ENCODE results near the gene MECP2.

The MECP2 gene

DNA sequence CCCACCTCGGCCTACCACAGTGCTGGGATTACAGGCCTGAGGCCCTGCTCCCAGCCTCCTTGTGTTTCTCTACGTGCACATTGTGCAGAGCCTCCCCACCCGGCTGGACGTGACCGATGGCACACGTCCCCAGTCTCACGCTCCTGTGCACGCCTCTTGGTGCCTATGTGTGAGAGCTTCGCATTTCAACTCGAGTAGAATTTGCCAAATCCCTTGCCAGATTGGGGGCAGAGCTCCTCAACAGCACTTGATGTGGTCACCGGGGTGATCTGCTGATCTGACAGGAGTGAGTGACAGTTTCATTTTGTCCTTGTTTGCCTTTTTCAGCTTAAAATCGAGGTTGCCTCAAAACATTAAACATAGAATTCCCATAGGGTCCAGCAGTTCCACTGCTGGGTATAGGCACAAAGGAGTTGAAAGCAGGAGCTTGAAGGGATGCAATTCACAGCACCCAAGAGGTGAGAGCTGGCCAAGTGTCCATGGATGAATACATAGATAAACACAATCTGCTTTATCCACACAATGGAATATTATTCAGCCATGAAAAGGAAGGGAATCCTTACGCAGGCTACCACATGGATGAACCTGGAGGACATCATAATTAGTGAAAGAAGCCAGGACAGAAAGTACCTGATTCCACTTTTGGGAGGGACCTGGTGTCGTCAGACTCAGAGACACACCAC is 107.4 kb downstream of the MECP2 start:
- no peaks in the 10 kb centered on the region for H3K36me3 ChIP-seq (ENCODE audit: control insufficient read depth in 1 of 2, insufficient read depth in 2 of 2, low read length in 2 of 2)
- no peak overlapping the region for H3K4ac ChIP-seq (ENCODE audit: low read depth, low read length)
- H3K4me3 ChIP-seq (ENCODE audit: low read depth, low read length): no peak overlapping the region
- no peak overlapping the region for H2AK5ac ChIP-seq (ENCODE audit: low read length)
- no peaks in the 10 kb centered on the region for H3K79me1 ChIP-seq (ENCODE audit: low read length)
- no peak for DNase-seq
- no peak overlapping the region for H4K8ac ChIP-seq (ENCODE audit: low read depth, low read length)
- H3K27me3 ChIP-seq (ENCODE audit: insufficient read depth, low read length): no peaks in the 10 kb centered on the region
- no peak overlapping the region for H4K12ac ChIP-seq (ENCODE audit: low read depth, low read length)
- no peak overlapping the region for H2BK12ac ChIP-seq (ENCODE audit: low read length)
- no peaks in the 10 kb centered on the region for H3K4me1 ChIP-seq (ENCODE audit: control insufficient read depth in 1 of 2, insufficient read depth in 2 of 2, low read length in 2 of 2)
- no peak overlapping the region for H2AFZ ChIP-seq (ENCODE audit: insufficient read depth, low read length, poor library complexity)
- WGBS (ENCODE audit: extremely low coverage, insufficient coverage, insufficient read length): no CpG with 5 or more reads among the region's 14 CpGs
- no peaks in the 10 kb centered on the region for H3K9me3 ChIP-seq (ENCODE audit: insufficient read depth, low read depth, low read length)
- H3K14ac ChIP-seq (ENCODE audit: low read length): no peak overlapping the region
- no peak overlapping the region for H2BK120ac ChIP-seq (ENCODE audit: insufficient read depth, low read length, poor library complexity)
- H2BK5ac ChIP-seq (ENCODE audit: low read depth, low read length, poor library complexity): no peak overlapping the region
- H4K91ac ChIP-seq (ENCODE audit: low read depth, low read length): no peak overlapping the region
- no peak overlapping the region for H3K23ac ChIP-seq (ENCODE audit: low read length)
- no peak overlapping the region for H3K9ac ChIP-seq (ENCODE audit: low read length)
- no peak overlapping the region for H3K27ac ChIP-seq (ENCODE audit: low read depth, low read length)
- H3K4me2 ChIP-seq (ENCODE audit: low read length): no peak overlapping the region
- no peaks in the 10 kb centered on the region for H3K79me2 ChIP-seq (ENCODE audit: control insufficient read depth, insufficient read depth, low read length, poor library complexity)
- no peak overlapping the region for H3K18ac ChIP-seq (ENCODE audit: low read length)

DNA sequence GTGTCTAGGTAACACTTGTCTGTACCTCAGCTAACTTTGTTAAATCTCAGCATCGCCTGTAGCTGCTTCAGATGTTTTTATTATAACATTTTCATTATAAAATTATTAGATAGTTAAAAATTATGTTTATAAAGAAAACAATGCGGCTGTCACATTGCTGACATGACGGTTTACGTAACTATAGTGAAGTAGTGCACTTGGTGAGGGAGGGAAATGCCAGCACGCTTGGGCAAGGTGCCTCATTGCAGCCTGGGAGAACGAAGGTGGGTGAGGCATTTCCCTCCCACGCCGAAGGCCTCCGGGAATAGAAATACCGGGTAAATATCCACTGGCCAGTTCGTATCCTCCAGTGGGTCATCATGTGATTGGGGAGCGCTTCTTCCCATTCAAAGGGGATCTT is 109.0 kb downstream of the MECP2 start:
- Histone ChIP-seq H3K23ac (ENCODE audit: low read length) (no peak overlapping the region), H3K27ac (ENCODE audit: low read depth, low read length) (no peak overlapping the region), H2AK5ac (ENCODE audit: low read length) (no peak overlapping the region), H4K8ac (ENCODE audit: low read depth, low read length) (no peak overlapping the region), H3K14ac (ENCODE audit: low read length) (no peak overlapping the region), H2BK5ac (ENCODE audit: low read depth, low read length, poor library complexity) (no peak overlapping the region), H4K91ac (ENCODE audit: low read depth, low read length) (no peak overlapping the region), H3K9ac (ENCODE audit: low read length) (no peak overlapping the region), H3K9me3 (ENCODE audit: insufficient read depth, low read depth, low read length) (no peaks in the 10 kb centered on the region), H3K36me3 (ENCODE audit: control insufficient read depth in 1 of 2, insufficient read depth in 2 of 2, low read length in 2 of 2) (no peaks in the 10 kb centered on the region), H3K4me3 (ENCODE audit: low read depth, low read length) (no peak overlapping the region), H3K79me1 (ENCODE audit: low read length) (no peaks in the 10 kb centered on the region), H3K4me2 (ENCODE audit: low read length) (no peak overlapping the region), H2BK12ac (ENCODE audit: low read length) (no peak overlapping the region), H3K79me2 (ENCODE audit: control insufficient read depth, insufficient read depth, low read length, poor library complexity) (no peaks in the 10 kb centered on the region), H3K27me3 (ENCODE audit: insufficient read depth, low read length) (no peaks in the 10 kb centered on the region), H3K4me1 (ENCODE audit: control insufficient read depth in 1 of 2, insufficient read depth in 2 of 2, low read length in 2 of 2) (no peaks in the 10 kb centered on the region), H2BK120ac (ENCODE audit: insufficient read depth, low read length, poor library complexity) (no peak overlapping the region), H2AFZ (ENCODE audit: insufficient read depth, low read length, poor library complexity) (no peak overlapping the region), H3K18ac (ENCODE audit: low read length) (no peak overlapping the region), H4K12ac (ENCODE audit: low read depth, low read length) (no peak overlapping the region), H3K4ac (ENCODE audit: low read depth, low read length) (no peak overlapping the region)
- no CpG with 5 or more reads among the region's 12 CpGs for WGBS (ENCODE audit: extremely low coverage, insufficient coverage, insufficient read length)
- DNase-seq: no peak

DNA sequence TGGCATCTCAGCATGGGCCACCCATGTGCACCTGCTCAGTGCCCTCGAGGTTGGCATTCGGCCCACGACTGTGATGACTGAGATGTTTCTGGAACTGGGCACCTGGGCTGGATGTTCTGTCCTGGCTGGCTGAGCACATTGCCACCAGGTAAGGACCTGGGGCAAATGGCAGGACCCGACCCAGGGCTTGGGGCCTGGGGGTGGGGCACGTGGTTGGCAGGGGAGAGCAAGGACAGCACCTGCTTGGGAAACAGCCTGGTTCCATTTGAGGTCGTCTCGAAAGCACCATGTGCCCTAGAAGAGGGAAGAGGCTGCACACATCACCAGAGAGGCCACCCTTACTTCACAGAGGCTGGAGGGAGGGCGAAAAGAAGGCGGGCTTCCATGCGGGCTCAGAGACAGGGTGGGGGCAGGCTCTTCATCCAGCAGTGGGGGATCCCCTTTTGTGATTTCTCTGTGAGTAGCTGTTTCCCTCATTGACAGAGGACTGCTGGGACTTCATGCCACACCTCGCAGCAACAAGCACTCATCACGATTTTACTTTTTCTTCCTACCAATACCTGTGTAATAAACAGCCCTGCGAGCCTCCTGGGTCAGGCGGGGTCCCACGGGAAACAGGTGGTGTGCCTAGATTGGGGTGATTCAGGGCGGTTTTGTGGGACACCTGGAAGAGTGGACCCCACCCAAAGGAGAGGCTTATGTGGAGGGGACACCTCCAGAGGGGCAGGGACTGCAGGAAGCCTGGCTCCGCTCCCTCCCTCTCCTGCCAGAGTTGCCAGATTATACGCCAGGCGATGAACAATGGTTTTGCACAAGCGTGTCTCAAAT is 113.0 kb downstream of the MECP2 start:
- Histone ChIP-seq H2AFZ (ENCODE audit: insufficient read depth, low read length, poor library complexity) (no peak overlapping the region), H3K14ac (ENCODE audit: low read length) (no peak overlapping the region), H3K27ac (ENCODE audit: low read depth, low read length) (no peak overlapping the region), H3K79me1 (ENCODE audit: low read length) (no peaks in the 10 kb centered on the region), H3K79me2 (ENCODE audit: control insufficient read depth, insufficient read depth, low read length, poor library complexity) (no peaks in the 10 kb centered on the region), H3K27me3 (ENCODE audit: insufficient read depth, low read length) (no peaks in the 10 kb centered on the region), H3K36me3 (ENCODE audit: control insufficient read depth in 1 of 2, insufficient read depth in 2 of 2, low read length in 2 of 2) (peaks cover 2 to 5% of the 10 kb centered on the region in 2 experiments), H3K23ac (ENCODE audit: low read length) (no peak overlapping the region), H3K9me3 (ENCODE audit: insufficient read depth, low read depth, low read length) (no peaks in the 10 kb centered on the region), H2BK5ac (ENCODE audit: low read depth, low read length, poor library complexity) (no peak overlapping the region), H3K4me1 (ENCODE audit: control insufficient read depth in 1 of 2, insufficient read depth in 2 of 2, low read length in 2 of 2) (no peaks in the 10 kb centered on the region), H4K8ac (ENCODE audit: low read depth, low read length) (no peak overlapping the region), H2AK5ac (ENCODE audit: low read length) (no peak overlapping the region), H4K12ac (ENCODE audit: low read depth, low read length) (no peak overlapping the region), H3K4ac (ENCODE audit: low read depth, low read length) (no peak overlapping the region), H3K4me3 (ENCODE audit: low read depth, low read length) (no peak overlapping the region), H3K18ac (ENCODE audit: low read length) (no peak overlapping the region), H2BK12ac (ENCODE audit: low read length) (no peak overlapping the region), H2BK120ac (ENCODE audit: insufficient read depth, low read length, poor library complexity) (no peak overlapping the region), H4K91ac (ENCODE audit: low read depth, low read length) (no peak overlapping the region), H3K4me2 (ENCODE audit: low read length) (no peak overlapping the region), H3K9ac (ENCODE audit: low read length) (no peak overlapping the region)
- DNase-seq: no peak
- no CpG with 5 or more reads among the region's 20 CpGs for WGBS (ENCODE audit: extremely low coverage, insufficient coverage, insufficient read length)

DNA sequence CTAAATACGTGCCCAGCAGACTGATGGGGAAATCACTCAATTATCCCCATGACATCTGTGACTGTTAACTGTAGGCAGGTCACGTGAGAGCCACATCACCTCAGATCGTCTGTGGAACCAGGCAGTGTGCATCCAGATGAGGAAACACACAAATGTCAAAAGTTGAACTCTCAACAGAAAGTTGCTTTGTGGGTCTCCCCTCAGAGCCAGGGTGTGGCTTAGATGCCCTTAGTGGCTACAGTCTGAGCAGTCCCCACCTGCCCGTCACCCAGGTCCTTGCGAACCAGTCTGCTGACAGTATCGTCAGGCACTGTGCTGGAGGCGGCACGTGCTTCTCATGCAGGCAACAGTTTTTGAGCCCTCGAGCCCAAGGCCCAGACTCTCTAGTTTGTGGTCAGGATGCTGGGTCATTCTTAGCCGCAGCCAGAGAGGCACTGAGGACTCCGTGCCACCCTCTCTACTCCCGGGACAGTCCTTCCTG is 114.2 kb downstream of the MECP2 start:
- no peaks in the 10 kb centered on the region for H3K4me1 ChIP-seq (ENCODE audit: control insufficient read depth in 1 of 2, insufficient read depth in 2 of 2, low read length in 2 of 2)
- H3K4me2 ChIP-seq (ENCODE audit: low read length): no peak overlapping the region

More for the DNA sequence above, 114.2 kb downstream of the MECP2 start:
- Histone ChIP-seq H2BK120ac (ENCODE audit: insufficient read depth, low read length, poor library complexity) (no peak overlapping the region), H3K27ac (ENCODE audit: low read depth, low read length) (no peak overlapping the region), H3K14ac (ENCODE audit: low read length) (no peak overlapping the region), H3K9me3 (ENCODE audit: insufficient read depth, low read depth, low read length) (no peaks in the 10 kb centered on the region), H4K91ac (ENCODE audit: low read depth, low read length) (no peak overlapping the region), H2BK5ac (ENCODE audit: low read depth, low read length, poor library complexity) (no peak overlapping the region), H4K8ac (ENCODE audit: low read depth, low read length) (no peak overlapping the region), H3K4me3 (ENCODE audit: low read depth, low read length) (no peak overlapping the region), H3K36me3 (ENCODE audit: control insufficient read depth in 1 of 2, insufficient read depth in 2 of 2, low read length in 2 of 2) (peaks cover 2 to 5% of the 10 kb centered on the region in 2 experiments), H4K12ac (ENCODE audit: low read depth, low read length) (no peak overlapping the region), H2BK12ac (ENCODE audit: low read length) (no peak overlapping the region), H3K9ac (ENCODE audit: low read length) (no peak overlapping the region), H3K27me3 (ENCODE audit: insufficient read depth, low read length) (no peaks in the 10 kb centered on the region), H3K79me2 (ENCODE audit: control insufficient read depth, insufficient read depth, low read length, poor library complexity) (no peaks in the 10 kb centered on the region), H3K23ac (ENCODE audit: low read length) (no peak overlapping the region), H2AK5ac (ENCODE audit: low read length) (no peak overlapping the region), H2AFZ (ENCODE audit: insufficient read depth, low read length, poor library complexity) (no peak overlapping the region), H3K18ac (ENCODE audit: low read length) (no peak overlapping the region), H3K79me1 (ENCODE audit: low read length) (no peaks in the 10 kb centered on the region), H3K4ac (ENCODE audit: low read depth, low read length) (no peak overlapping the region)
- DNase-seq: peak in 1 of 2 donors; percentile 20
- no CpG with 5 or more reads among the region's 12 CpGs for WGBS (ENCODE audit: extremely low coverage, insufficient coverage, insufficient read length)
